BLaER1 treated with 17β-estradiol and CSF1 and Interleukin-3, amounts not matched to agents 10 nM and 100 nM (cell line): Measurements from ENCODE around the gene MGST1.
"Not testable (repeated sequence)": the region's sequence is repeated elsewhere in the genome, so short reads cannot be mapped to it uniquely, and the experiment has no call there.

ENCODE experiments used
- H3K27ac ChIP-seq, 11 experiments: shearing (Covaris generic); formaldehyde crosslinking; 2 replicates each; pipeline ENCODE4 v1.8.1; 2022
- H3K27me3 ChIP-seq, 11 experiments: shearing (Covaris generic); formaldehyde crosslinking; 2 replicates each; pipeline ENCODE4 v1.8.1; 2022
- H3K36me3 ChIP-seq, 11 experiments: shearing (Covaris generic); formaldehyde crosslinking; 2 replicates each; pipeline ENCODE4 v1.8.1; 2022
- H3K4me1 ChIP-seq, 10 experiments: shearing (Covaris generic); formaldehyde crosslinking; 2 replicates each; pipeline ENCODE4 v1.8.1; 2022
- H3K4me2 ChIP-seq, 11 experiments: shearing (Covaris generic); formaldehyde crosslinking; 2 replicates each; pipeline ENCODE4 v1.8.1; 2022
- H3K4me3 ChIP-seq, 10 experiments: shearing (Covaris generic); formaldehyde crosslinking; 2 replicates each; pipeline ENCODE4 v1.8.1; 2022
- H3K9ac ChIP-seq, 11 experiments: shearing (Covaris generic); formaldehyde crosslinking; 2 replicates each; pipeline ENCODE4 v1.8.1; 2022
- H3K9me3 ChIP-seq, 11 experiments: shearing (Covaris generic); formaldehyde crosslinking; replicated peaks in 1 of 11; 2 replicates each; pipeline ENCODE4 v1.8.1; 2022
- H4K20me1 ChIP-seq, 11 experiments: shearing (Covaris generic); formaldehyde crosslinking; 2 replicates each; pipeline ENCODE4 v1.8.1; 2022
- Cebpa-rat ChIP-seq, 11 experiments: shearing (Covaris generic); IDR thresholded peaks; 2 replicates each; pipeline ENCODE4 v1.8.1; 2022

Gene MGST1

DNA sequence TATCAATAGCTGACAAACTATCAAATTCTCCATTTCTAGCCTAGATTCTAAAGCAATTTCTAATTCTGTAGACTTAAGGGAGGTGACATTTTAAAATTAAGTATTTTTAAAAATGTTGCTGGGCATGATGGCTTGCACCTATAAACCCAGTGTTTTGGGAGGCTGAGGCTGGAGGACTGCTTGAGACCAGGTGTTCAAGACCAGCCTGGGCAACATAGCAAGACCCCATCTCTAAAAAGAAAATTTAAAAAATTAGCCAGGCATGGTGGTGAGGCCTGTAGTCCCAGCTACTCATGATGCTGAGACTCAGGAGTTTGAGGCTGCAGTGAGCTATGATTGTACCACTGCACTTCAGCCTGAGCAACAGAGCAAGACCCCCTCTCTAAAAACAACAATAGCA lies 15.1 kb downstream of the MGST1 start:
- no peak for TF ChIP-seq Cebpa-rat (IDR thresholded peaks at IDR 0.05)
- Histone ChIP-seq H3K27ac (no peak overlapping the region), H3K9me3 (no peaks in the 10 kb centered on the region), H4K20me1 (no peaks in the 10 kb centered on the region), H3K36me3 (no peaks in the 10 kb centered on the region), H3K4me1 (peaks cover 0 to 13% (median 2%) of the 10 kb centered on the region in 10 experiments; a peak in 7 of 20 replicates), H3K9ac (no peak overlapping the region), H3K4me3 (no peak overlapping the region), H3K27me3 (no peaks in the 10 kb centered on the region), H3K4me2 (no peak overlapping the region)

DNA sequence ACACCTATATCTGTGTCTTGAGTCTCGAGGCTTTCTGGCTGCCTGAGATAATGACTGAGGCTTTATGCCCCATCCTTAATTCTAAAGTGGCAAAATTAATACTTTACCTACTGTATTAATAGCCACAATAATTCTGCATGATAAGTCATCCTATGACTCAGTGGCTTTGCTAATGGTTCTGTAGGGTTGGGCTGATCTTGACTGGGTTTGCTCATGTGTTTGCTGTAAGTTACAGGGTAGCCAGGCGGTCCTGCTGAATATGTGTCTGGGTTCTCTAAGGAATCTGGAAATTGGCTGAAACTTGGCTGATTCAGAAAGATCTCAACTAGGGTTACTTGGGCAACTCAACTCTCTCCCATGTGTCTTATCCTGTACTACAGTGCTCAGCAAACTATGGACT lies 21.7 kb downstream of the MGST1 start:
- no peak overlapping the region for H3K4me2 ChIP-seq
- no peak overlapping the region for H3K4me3 ChIP-seq
- no peaks in the 10 kb centered on the region for H3K4me1 ChIP-seq
- no peaks in the 10 kb centered on the region for H3K27me3 ChIP-seq
- H3K36me3 ChIP-seq = no peaks in the 10 kb centered on the region
- H3K27ac ChIP-seq = no peak overlapping the region
- no peaks in the 10 kb centered on the region for H3K9me3 ChIP-seq
- no peak overlapping the region for H3K9ac ChIP-seq
- no peak for TF ChIP-seq Cebpa-rat (IDR thresholded peaks at IDR 0.05)
- no peaks in the 10 kb centered on the region for H4K20me1 ChIP-seq

DNA sequence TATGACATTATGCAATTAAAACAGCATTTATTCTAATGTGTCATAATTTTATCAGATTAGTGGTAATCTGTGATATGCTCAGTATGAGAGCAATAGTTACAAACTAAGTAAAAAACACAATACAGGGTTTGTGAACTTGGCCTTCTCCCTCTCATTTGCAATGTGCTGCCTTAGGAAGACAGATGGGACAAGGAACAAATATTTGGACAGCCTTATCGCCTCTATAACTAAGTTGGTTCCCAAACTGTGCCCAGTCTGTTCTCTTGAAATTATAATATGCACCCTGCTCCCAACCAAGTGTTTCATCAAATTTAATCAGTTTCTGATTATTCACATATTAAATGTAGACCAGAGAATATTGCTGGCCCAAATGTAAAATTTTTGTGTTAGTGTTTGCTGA lies 22.7 kb downstream of the MGST1 start:
- H3K4me3 ChIP-seq = no peak overlapping the region
- no peaks in the 10 kb centered on the region for H3K4me1 ChIP-seq
- H3K9ac ChIP-seq = no peak overlapping the region
- H4K20me1 ChIP-seq = no peaks in the 10 kb centered on the region
- H3K36me3 ChIP-seq = no peaks in the 10 kb centered on the region
- no peaks in the 10 kb centered on the region for H3K27me3 ChIP-seq
- no peak overlapping the region for H3K4me2 ChIP-seq
- no peaks in the 10 kb centered on the region for H3K9me3 ChIP-seq
- no peak for TF ChIP-seq Cebpa-rat (IDR thresholded peaks at IDR 0.05)
- no peak overlapping the region for H3K27ac ChIP-seq

DNA sequence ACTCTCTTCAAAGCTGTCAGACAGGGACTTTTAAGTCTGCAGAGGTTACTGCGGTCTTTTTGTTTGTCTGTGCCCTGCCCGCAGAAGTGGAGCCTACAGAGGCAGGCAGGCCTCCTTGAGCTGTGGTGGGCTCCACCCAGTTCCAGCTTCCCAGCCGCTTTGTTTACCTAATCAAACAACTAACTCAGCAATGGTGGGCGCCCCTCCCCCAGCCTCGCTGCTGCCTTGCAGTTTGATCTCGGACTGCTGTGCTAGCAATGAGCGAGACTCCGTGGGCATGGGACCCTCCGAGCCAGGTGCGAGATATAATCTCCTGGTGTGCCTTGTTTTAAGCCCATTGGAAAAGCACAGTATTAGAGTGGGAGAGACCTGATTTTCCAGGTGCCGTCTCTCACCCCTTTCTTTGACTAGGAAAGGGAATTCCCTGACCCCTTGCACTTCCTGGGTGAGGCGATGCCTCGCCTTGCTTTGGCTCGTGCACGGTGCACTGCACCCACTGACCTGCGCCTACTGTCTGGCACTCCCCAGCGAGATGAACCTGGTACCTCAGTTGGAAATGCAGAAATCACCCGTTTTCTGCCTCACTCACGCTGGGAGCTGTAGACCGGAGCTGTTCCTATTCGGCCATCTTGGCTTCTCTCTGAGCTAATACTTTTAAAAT lies 35.3 kb downstream of the MGST1 start:
- H3K27me3 ChIP-seq, H3K36me3 ChIP-seq, H3K9ac ChIP-seq, H3K9me3 ChIP-seq, H3K4me2 ChIP-seq, H3K4me1 ChIP-seq, H3K4me3 ChIP-seq, H4K20me1 ChIP-seq, H3K27ac ChIP-seq: not testable (repeated sequence)

DNA sequence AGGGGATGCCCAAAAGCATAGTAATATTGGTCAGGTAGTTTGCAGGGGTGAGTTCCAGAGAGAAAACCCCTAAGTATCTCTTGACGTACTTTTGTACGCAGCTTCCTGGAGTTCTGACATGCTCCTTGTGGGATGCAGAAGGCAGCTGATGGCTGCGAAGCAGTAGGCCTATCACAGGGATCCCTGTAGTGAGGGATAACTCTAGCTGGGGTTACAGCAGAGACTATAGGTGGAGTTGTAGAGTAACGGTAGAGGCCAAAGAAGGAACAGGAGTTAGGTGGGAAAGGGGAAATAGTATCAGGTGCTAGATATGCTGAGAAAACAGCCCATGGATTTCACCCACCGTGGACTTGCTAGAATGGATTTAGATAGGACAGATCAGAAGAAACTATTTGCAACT lies 37.3 kb downstream of the MGST1 start:
- Histone ChIP-seq H3K4me3 (no peak overlapping the region), H3K9me3 (no peaks in the 10 kb centered on the region)
- TF ChIP-seq Cebpa-rat (IDR thresholded peaks at IDR 0.05) = no peak

DNA sequence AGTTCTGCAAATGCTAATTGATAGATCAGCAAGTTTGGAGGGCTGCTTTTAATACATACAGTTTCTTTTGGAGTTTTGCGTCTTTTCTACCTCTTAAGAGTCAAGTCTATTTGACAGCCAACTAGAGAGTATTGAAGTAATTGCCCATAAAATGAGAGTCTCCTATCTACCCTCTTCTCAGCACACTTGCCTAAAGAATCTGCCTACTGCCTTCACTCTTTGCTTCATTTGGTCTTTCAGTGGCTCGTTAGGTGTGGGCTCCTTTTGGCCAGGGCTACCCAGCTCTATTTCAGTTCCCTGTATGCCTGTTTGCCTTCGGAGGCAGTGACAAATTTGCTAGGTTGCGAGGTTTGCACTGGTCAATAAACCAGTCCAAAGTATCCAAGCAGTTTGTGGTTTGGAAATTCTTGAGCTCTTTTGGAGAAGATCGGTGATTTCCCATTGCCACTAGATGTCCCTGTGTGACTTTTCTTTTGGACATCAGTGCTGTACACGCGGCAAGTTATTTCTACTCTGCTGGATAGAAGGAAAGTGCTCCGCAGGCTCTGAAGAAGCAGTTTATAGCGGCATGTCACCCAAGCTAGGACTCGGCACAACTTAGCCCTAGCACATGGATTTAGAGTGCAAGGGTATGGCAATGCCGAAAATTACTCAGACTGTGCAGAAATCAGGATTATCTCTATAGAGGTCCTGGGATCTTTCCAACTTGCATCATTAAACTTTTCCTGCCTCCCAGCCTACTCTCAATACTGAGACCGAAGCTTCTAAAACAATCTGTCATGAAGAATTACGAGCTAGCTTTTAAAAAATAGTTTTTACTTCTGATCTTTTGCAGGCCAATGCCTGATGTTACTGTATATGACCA lies 38.6 kb downstream of the MGST1 start:
- H3K4me2 ChIP-seq = no peak overlapping the region
- TF ChIP-seq Cebpa-rat (IDR thresholded peaks at IDR 0.05) = no peak
- H3K4me1 ChIP-seq = peaks cover 0 to 6% (median 0%) of the 10 kb centered on the region in 10 experiments; a peak in 6 of 20 replicates
- no peak overlapping the region for H3K4me3 ChIP-seq
- H3K9me3 ChIP-seq = no peaks in the 10 kb centered on the region
- H4K20me1 ChIP-seq = no peaks in the 10 kb centered on the region
- no peaks in the 10 kb centered on the region for H3K27me3 ChIP-seq
- no peak overlapping the region for H3K27ac ChIP-seq
- H3K9ac ChIP-seq = no peak overlapping the region
- H3K36me3 ChIP-seq = no peaks in the 10 kb centered on the region

More for the DNA sequence above, 37.3 kb downstream of the MGST1 start:
- Histone ChIP-seq H3K36me3 (no peaks in the 10 kb centered on the region), H3K27ac (no peak overlapping the region), H3K27me3 (no peaks in the 10 kb centered on the region), H4K20me1 (no peaks in the 10 kb centered on the region), H3K4me2 (no peak overlapping the region), H3K9ac (no peak overlapping the region), H3K4me1 (peaks cover 0 to 4% (median 0%) of the 10 kb centered on the region in 10 experiments; a peak in 6 of 20 replicates)

DNA sequence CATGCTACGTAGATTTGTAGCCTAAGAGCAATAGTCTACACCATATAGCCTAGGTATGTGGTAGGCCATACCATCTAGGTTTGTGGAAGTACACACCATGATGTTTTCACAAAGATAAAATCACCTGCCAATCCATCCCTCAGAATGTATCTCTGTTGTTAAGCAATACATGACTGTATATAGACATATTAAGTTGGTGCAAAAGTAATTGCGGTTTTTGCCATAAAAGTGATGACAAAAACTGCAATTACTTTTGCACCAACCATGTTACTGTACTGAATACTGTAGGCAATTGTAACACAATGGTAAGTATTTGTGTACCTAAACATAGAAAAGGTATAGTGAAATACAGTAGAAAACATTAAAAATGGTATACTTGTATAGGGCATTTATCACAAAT lies 40.5 kb downstream of the MGST1 start:
- no peaks in the 10 kb centered on the region for H4K20me1 ChIP-seq
- H3K36me3 ChIP-seq = no peaks in the 10 kb centered on the region
- TF ChIP-seq Cebpa-rat (IDR thresholded peaks at IDR 0.05) = no peak
- H3K27me3 ChIP-seq = no peaks in the 10 kb centered on the region
- H3K9ac ChIP-seq = no peak overlapping the region
- H3K27ac ChIP-seq = no peak overlapping the region
- H3K4me3 ChIP-seq = no peak overlapping the region
- H3K4me1 ChIP-seq = peaks cover 0 to 17% (median under 1%) of the 10 kb centered on the region in 10 experiments; a peak in 10 of 20 replicates
- no peaks in the 10 kb centered on the region for H3K9me3 ChIP-seq
- no peak overlapping the region for H3K4me2 ChIP-seq

DNA sequence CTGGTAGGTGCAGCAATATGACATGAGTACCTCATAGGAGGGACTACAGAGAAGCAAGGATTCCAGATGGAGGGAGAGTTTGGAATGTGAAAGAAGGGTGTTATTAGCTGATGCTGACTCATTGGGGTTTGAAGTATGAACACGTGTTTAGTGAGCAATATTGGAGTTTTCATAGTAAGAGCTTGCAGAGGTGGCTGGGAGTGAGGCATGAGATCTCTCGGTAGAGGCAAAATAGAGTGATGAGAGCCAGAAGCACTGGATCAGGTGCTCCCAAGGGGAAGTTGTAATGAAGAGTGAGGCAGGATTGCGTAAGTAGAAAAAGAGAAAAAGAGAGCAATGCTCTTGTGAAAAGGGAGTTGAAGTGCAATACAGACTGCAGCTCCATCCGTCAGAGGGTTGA lies 42.1 kb downstream of the MGST1 start:
- no peaks in the 10 kb centered on the region for H3K36me3 ChIP-seq
- no peaks in the 10 kb centered on the region for H3K27me3 ChIP-seq
- peaks cover 0 to 25% (median 4%) of the 10 kb centered on the region in 10 experiments; a peak in 10 of 20 replicates for H3K4me1 ChIP-seq
- H3K9me3 ChIP-seq = peaks cover 0 to 8% (median 2%) of the 10 kb centered on the region in 11 experiments; a peak in 5 of 22 replicates
- TF ChIP-seq Cebpa-rat (IDR thresholded peaks at IDR 0.05) = peak in 6 of 11 experiments; percentile 18 to 80 (median 32); a peak in 4 of 22 replicates
- peak overlapping the region in 2 of 11 experiments; percentile 18 to 21; a peak in 2 of 22 replicates for H3K4me2 ChIP-seq
- no peak overlapping the region for H3K4me3 ChIP-seq
- H3K9ac ChIP-seq = no peak overlapping the region
- H4K20me1 ChIP-seq = no peaks in the 10 kb centered on the region
- H3K27ac ChIP-seq = no peak overlapping the region

DNA sequence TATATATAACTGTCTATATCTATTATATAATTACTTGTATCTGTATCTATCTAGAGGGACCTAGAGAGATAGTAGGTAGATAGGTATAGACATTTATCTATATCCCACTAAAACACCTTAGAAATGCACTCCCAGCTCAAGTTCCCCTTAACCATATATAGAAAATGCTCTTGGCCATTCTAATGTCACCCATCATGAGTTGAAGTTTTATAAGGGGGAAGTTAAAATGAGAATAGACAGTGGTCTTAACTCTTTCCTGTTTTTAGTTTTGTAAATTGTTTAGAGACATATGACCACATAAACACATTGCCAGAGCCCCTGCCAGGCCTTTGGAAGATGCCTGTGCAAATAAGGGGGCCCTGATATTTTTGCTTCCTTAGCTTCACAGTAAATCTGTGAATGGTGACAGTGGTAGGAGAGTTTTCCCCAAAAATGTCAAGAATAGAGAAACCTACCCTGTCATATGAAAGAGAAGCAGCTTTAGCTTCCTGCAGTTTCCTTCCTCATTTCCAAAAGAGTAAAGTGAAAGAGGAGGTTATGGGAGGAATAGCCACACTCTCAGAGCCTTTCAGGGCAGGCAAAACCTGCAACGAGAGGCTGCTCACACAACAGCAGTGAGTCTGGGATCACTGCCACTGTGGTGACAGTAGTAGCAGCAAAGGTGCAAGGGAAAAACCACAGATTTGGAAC lies 45.5 kb downstream of the MGST1 start:
- no peak for TF ChIP-seq Cebpa-rat (IDR thresholded peaks at IDR 0.05)
- peaks cover 0 to 9% (median 5%) of the 10 kb centered on the region in 11 experiments; a peak in 5 of 22 replicates for H3K9me3 ChIP-seq
- H3K36me3 ChIP-seq = no peaks in the 10 kb centered on the region
- H3K27me3 ChIP-seq = no peaks in the 10 kb centered on the region
- no peaks in the 10 kb centered on the region for H4K20me1 ChIP-seq
- H3K4me2 ChIP-seq = peak overlapping the region in 5 of 11 experiments; percentile 47 to 84 (median 69); a peak in 10 of 22 replicates
- H3K4me3 ChIP-seq = no peak overlapping the region
- peak overlapping the region in 6 of 11 experiments; percentile 22 to 74 (median 60); a peak in 10 of 22 replicates for H3K27ac ChIP-seq
- peaks cover 0 to 25% (median 4%) of the 10 kb centered on the region in 10 experiments; a peak in 10 of 20 replicates for H3K4me1 ChIP-seq
- H3K9ac ChIP-seq = peak overlapping the region in 1 of 11 experiments; percentile 20; a peak in 2 of 22 replicates
